ENCODE measurements around the gene AXIN1.
"Not testable (repeated sequence)": the region's sequence is repeated elsewhere in the genome, so short reads cannot be mapped to it uniquely, and the experiment has no call there.

The AXIN1 gene

DNA sequence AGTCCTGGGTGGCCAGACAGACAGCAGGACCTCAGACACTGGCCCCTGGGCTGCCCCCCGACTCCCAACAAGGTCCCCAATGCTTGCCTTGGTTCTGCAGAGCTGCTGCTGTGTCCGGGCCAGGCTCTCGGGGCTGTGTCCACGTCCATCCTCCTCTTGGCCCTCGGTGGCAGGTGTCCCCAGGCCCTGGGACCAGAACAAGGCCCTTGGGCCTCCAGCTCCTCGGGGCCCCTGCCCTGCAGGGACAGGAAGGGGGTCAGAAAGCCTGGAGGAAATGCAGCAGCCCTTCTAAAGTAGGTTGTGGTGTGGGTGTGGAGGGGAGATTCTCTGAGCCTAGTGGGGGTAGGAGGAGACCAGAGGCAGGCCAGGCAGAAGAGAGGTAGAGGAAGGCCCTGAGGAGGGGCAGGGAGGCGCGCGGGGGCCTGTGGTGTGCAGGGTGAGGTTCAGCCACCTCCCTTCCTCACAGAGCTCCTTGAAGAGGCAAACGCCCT, 2.5 kb upstream of the AXIN1 start:
- no peak for DNase-seq (ENCODE audit: low read depth in 2 of 2)

DNA sequence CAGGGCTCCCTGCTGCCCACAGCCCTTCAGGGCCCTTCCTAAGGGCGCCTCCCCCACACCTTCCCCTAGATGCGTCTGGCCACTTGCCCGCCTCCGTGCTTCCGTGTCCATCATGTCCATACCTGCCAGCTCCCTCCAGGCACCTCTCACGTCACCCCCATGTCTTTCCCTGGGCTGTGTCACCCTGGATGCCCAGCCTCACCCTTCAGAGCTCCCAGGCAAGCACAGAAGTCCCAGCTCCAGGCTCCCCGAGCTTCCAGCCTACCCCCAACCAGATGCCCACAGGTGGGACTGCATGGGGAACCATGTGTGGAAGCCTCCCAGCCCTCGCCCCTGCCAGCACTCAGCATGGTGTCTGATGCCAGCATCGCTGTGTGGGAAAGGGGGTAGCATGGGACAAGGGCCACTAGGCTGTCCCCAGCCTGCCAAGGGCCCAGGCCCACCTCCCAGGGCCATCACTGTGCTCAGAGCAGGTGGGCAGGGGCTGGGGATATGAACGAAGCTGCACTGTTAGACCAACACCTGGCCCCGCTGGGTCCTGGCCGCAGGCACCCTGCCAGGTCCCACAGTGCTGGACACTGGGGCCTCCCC, 1.9 kb upstream of the AXIN1 start:
- DNase-seq (ENCODE audit: low read depth in 2 of 2), result no peak

DNA sequence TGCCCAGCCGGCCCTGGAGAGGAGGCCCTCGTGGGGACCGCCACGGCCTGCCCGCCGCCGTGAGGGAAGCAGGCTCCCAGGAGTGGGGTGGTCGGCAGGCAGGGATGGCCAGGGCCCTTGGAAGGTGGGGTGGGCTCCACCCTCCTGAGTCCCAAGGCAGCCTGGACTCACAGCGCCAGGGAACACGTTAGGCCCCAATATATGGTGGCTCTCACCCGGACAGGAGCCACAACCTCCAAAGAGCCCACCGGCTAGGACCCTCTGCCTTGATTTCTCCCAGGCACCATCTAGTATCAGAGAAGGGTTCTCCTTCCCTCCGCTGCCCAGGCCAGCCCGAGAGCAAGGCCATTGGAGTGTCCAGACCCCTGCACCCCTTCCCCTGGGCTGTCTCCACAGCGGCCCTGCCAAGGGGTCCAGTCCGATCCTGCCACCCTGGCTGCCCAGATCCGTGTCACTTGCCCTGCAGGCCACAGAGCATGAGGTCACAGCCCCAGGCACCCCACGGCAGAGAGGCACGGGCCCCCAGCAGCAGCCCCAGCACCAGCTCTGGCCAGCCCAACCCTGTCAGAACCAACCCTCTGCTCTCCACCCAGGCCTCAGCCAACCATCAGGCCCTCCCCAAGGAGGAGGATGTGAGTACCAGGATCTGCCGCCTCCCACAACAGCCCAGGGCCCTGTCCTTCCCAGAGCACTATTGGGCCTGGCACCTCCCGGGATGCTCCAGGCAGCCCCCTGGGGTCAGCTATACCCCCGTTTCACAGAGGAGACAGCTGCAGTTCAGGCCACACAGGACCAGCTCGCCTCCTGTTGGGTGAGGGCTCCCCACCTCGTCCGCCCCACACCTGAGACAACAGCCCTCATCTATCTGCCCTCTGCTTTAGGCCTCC, 1.1 kb upstream of the AXIN1 start:
- DNase-seq (ENCODE audit: low read depth in 2 of 2), result no peak

DNA sequence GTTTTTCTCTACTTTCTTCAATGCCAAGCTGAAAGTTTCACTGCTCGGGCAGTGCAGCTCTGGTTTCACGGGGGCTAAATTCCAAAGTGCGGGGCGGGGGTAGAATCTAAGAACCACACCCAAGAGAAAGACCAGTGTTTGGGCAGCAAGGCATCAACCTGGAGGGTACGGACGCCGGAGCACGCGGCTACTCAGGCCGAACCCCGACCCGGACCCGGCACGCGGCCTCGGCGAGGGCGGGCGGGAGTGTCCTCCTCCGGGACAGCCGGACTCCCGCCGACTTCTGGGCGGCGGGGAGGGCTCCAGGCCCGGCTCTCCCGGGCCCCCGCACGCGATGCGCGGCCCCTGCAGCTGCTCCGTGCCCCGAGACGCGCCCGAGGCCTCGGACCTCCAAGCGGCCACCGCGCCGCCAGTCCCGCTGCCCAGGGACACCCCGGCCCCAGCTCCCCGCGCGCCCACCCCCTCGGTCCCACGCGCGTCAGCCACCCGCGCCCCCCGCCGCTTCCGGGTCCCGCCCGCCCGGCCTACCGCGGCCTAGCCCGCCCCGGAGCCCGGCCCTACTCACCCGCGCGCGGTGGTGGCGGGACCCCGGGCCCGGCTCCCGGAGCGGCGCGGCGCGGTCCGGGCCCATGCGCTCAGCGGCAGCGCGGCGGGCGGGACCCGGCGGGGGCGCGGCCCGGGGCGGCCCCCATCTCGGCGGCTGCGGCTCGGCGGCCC, 561 bp downstream of the AXIN1 start:
- no peak for DNase-seq (ENCODE audit: low read depth in 2 of 2)

DNA sequence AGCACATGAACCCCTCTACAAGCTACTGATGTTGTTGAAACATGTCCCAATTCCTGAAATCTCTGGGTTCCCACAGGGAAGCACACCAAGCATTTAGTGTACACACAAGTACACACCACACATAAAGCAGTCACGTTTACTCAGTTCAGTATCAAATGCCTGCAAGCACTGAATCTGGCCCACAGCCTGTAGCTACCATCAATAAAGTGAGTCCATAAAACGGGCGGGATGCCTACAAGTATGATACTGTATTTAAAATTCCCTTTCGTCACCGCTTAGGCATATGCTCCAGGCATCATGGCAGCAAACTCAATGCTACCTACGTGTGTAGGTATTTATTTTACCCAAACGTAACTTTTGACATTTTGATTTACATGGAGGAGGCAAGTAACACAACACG, 2.3 kb downstream of the AXIN1 start:
- DNase-seq (ENCODE audit: low read depth in 2 of 2), result no peak

DNA sequence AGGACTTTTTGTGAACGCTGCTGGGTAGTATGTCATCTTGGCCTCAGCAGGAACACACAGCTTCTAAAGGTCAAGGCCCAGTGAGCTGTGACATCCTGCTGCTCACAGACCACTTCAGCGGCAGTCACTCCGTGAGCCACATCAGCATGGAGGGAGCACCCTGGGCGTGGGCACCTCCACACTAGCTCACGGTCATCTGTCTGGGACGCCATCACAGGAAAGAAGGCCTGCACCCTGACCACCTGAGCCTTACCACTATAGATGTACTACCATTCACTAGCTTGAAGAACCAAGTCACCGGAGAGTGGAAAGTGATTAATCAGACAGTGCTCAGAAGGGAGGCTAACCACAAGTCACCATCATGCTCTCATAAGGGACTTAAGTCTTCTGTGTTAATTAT, 3.3 kb downstream of the AXIN1 start:
- DNase-seq (ENCODE audit: low read depth in 2 of 2), result no peak

DNA sequence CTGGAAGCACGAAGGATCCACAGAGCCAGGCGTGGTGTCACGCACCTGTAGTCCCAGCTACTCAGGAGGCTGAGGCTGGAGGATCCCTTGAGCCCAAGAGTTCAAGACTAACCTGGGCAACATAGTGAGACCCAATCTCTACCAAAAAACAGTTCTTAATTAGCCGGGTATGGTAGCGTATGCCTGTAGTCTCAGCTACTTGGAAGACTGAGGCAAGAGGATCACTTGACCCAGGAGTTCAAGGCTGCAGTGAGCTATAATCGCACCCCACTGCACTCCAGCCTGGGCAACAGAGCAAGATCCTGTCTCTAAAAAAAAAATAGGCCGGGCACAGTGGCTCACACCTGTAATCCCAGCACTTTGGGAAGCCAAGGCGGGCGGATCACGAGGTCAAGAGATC, 4.0 kb downstream of the AXIN1 start:
- not testable (repeated sequence) for DNase-seq (ENCODE audit: low read depth in 2 of 2)

DNA sequence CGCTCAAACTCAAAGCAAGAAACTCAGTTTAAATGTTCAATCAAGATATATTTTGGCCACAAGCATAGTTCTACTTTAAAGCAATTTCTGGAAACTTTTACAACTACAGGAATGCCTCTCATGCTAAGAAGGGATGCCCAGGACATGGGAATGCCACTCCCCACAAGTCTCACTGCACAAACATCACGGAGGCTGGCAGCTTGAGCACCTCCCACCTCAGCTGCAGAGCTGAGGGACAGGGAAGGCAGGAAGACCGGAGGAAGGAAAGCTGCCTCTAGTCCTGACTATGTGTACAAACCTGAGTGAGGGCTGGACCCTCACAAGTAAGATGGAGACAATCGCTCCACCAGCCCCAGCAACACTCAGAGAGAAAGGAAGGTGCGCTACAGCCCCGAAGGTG, 5.3 kb downstream of the AXIN1 start:
- no peak for DNase-seq (ENCODE audit: low read depth in 2 of 2)

DNA sequence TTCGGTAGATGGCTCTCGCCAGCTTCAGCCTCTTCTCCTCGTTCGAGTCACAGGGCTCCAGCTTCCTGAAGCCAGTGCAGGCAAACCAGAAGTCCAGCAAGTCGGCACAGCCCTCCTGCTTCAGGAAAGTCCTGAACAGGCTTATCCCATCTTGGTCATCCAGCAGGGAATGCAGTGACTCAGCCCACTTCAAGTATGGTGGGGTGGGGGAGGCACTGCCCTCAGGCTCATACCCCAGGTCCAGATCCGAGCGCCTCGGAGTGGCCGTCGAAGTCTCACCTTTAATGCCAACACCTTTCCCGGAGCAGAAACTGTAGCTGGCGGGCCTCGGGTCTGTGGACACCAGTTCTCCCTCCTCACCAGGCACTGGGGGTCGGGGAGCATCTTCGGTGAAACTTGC, 5.9 kb downstream of the AXIN1 start:
- no peak for DNase-seq (ENCODE audit: low read depth in 2 of 2)

DNA sequence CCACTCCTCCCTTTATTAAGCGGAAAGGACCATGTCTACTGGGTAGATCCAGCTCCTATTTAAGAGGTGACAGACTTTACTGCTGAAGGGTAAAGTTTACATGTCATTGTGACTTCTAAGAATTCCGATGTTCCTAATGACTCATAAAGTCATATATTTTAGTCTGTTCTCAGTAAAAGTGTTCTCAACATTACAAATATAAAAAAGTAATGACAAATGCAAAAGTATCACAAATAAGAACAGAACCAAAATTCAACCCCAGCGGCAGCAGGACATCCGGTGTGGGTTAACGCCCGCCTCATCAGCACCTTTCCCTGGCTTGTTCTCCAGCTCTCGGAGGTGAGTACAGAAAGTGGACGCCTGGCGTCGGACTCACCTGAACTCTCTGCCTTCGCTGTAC, 6.8 kb downstream of the AXIN1 start:
- no peak for DNase-seq (ENCODE audit: low read depth in 2 of 2)

DNA sequence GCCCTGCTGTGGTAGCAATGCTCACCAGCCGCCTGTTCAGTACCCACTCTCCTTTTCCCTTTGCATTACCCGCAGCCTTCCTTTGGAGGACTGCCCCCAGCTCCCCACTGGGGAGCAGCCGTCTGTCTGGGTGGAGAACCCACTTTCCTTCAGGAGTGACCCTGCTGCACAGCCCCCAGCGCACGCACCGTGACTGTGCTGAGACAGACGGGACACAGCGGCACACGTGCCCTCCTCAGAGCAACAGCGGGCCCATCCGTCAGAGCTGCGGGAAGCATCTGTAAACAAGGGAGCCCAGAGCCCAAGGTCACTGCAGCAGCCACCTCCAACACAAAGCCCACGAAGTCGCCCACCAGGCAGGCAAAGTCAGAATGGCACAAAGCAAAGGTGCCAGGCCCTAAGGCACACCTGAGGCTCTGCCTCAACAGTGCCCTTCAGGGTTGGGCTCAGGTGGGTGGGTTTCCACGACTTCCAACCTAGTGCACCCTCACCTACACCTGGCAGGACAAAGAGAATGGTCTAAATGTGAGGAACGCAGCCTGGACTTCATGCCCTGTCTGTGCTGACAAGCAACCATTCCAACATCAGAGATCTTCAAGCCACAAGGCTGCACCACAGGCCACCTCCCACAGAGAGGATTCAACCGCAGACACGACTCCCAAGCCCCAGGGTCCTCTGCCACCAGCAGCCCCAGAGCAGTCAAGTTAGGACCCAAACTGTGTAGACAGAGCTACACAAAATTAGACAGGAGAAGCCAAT, 9.9 kb downstream of the AXIN1 start:
- DNase-seq (ENCODE audit: low read depth in 2 of 2), result no peak

DNA sequence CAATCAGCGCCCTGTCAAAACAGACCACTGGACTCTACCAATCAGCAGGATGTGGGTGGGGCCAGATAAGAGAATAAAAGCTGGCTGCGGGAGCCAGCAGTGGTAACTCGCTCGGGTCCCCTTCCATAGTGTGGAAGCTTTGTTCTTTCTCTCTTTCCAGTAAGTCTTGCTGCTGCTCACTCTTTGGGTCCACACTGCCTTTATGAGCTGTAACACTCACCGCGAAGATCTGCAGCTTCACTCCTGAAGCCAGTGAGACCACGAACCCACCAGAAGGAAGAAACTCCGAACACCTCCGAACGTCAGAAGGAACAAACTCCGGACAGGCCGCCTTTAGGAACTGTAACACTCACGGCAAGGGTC, 10.6 kb downstream of the AXIN1 start:
- not testable (repeated sequence) for DNase-seq (ENCODE audit: low read depth in 2 of 2)

DNA sequence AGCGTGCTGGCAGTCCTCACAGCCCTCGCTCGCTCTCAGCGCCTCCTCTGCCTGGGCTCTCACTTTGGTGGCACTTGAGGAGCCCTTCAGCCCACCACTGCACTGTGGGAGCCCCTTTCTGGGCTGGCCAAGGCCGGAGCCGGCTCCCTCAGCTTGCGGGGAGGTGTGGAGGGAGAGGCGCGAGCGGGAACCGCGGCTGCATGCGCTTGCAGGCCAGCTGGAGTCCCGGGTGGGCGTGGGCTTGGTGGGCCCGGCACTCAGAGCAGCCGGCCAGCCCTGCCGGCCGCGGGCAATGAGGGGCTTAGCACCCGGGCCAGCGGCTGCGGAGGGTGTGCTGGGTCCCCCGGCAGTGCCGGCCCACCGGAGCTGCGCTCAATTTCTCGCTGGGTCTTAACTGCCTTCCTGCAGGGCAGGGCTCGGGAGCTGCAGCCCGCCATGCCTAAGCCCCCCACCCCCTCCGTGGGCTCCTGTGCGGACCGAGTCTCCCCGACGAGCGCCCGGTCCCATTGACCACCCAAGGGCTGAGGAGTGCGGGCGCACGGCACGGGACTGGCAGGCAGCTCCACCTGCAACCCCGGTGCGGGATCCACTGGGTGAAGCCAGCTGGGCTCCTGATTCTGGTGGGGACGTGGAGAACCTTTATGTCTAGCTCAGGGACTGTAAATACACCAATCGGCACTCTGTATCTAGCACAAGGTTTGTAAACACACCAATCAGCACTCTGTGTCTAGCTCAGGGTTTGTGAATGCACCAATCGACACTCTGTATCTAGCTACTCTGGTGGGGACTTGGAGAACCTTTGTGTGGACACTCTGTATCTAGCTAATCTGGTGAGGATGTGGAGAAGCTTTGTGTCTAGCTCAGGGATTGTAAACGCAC, 11.2 kb downstream of the AXIN1 start:
- DNase-seq (ENCODE audit: low read depth in 2 of 2), result not testable (repeated sequence)

DNA sequence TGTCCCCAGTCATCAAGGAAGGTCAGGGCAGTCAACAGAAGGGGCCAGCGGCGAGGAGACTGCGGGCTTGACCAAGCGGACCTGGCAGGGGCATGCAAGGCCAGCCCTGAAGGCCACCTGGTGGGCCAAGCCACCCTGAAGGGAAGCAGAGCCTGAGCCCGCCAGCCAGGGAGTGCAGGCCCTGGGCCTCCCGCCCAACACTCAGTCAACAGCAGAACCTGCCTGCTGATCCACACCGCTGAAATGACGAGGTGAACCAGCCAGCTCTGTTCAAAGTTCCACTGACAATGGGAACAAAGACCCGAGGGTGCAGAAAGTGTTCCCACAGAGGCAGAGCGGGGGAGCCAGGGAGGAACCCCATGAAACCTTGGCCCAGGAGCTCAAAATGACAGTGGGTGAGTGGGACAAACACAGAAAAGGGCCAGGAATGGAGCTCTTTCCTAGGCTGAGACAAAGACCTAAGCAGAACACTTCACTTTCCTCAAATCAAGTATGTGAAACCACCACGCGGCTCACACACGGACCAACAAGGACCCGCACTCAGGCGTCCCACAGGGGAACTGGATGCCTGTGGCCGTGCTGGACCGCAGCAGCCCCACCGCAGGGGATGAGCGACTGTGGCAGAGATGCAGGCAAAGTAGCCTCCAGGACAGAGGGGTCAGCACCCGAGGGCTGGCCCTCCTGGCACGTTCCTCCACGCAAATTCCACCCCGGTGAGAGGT, 12.0 kb downstream of the AXIN1 start:
- no peak for DNase-seq (ENCODE audit: low read depth in 2 of 2)

DNA sequence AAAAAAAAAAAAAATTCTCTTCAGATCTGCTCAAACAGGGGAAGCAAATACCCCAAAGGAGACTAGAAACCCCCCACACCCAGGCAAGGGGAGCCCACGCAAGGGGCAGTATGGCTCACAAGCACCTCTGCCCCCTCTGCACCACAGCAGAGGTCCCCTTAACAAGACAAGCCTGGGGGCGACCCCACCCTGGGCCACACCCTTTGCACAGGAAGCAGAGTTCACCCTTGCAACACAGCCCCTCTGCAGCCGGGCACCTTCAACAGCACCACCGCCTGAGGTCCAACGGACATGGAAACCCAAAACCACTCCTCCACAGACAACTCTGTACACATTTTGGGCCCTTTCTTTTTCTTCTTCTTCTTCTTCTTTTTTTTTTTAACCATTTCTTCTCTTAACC, 12.8 kb downstream of the AXIN1 start:
- DNase-seq (ENCODE audit: low read depth in 2 of 2), result no peak

DNA sequence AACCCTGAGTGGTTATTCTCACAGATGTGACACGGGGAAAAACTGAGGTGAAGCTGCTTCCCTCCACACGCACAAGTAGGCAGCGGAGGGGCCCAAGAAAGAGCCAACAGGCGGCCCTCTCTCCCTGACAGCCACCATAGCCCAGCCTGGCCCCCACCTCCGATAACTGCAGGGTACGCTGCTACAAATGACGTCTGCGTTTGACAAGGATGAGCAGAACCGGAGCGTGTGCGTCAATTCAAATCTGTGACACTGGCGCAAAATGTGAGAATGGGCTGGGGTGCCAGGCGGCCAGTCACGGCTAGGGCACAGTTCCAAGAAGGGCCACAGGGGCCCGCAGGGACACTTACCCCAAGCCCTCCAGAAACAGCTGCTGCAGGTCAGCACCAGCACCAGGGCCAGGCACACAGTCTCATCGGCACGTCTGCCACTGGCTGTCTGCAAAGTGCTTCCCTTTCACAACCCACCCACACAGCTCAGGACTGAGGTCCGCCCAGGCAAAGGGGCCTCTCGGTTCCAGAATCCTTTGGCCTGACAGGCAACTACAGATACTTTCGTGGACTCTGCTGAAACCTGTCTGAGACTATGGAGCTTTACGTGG, 14.4 kb downstream of the AXIN1 start:
- no peak for DNase-seq (ENCODE audit: low read depth in 2 of 2)

DNA sequence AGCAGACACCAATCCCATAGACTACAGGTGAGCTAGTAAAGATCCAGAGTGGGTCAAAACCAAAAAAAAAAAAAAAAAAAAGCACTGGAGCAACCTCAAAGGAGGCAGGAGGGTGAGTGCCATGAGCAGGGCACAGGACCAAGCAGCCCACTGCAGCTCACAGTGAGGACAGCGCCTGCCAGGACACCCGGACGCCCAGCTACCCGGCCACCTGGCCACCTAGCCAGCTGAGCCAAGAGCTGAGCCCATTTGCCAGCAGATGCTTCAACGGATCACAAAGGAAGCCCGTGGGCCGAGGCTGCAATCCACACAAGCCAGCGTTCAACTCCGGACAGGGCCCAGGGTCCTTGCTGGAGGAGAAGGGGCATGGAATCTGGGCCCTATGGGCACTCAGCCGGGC, 15.1 kb downstream of the AXIN1 start:
- no peak for DNase-seq (ENCODE audit: low read depth in 2 of 2)

DNA sequence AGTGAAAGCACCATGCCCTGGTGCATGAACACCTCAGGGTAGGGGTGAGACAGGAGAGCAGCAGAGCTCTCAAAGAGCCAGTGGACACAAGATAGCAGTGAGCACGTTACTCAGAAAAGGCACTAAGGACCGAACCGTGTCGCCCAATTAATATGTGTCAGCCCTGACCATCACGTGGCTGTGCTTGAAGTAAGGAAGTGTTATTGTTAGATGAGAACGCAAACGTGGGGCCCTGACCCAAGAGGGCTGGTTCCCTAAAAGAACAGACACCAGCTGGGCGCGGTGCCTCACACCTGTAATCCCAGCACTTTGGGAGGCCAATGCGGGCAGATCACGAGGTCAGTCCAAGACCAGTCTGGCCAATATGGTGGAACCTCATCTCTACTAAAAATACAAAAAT, 16.3 kb downstream of the AXIN1 start:
- no peak for DNase-seq (ENCODE audit: low read depth in 2 of 2)

DNA sequence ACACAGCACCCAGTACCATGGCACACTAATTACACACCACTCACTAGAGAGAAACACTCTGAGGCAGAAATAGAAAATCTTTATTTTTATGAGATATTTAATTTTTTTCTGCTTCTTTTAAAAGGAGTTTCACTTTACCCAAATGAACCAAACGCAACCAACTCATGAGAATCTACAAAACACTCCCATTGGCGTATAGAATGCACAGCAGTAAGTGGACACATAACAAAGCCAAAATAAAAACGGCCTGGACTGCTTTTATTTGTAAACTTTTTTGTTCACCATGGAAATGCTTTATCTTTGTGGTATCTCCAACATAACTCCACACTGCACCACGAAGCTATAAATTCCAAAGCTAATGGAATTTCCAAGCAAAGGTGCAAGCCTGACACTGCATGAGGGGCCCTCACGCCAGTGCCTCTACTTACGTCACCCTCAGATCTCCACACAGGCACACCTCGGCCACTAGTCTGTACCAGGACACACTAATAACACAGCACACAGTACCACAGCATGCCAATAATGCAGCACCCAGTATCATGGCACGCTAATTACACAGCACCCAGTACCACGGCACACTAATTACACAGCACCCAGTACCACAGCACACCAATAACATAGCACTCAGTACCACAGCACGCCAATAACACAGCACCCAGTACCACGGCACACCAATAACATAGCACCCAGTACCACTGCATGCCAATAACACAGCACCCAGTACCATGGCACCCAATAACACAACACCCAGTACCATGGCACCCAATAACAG, 17.5 kb downstream of the AXIN1 start:
- DNase-seq (ENCODE audit: low read depth in 2 of 2), result not testable (repeated sequence)
